HepG2 (cell line): ENCODE results near the gene GBP2. TPM values are rescaled to one million over a fixed set of nuclear protein-coding genes. Genes with fewer than 3 reads are reported as not detected.
A peak's percentile ranks its signal among the peaks of the same experiment; 100 is the strongest.

ENCODE experiments used
- ATAC-seq: fragments of 200-7000 bp; cut with Tn5 transposase; 3 replicates; pipeline ENCODE4 v1.9.1; 2020; ENCODE audit warnings: mild to moderate bottlenecking, moderate library complexity
- BruUV-seq: library from RNA; stranded (reverse); fragments of 400-500 nt; replicated peaks from 2 replicates; lab custom pipeline; 2021; lab: Mats Ljungman, UMichigan
- CTCF ChIA-PET: fragments of 300-600 bp; formaldehyde crosslinking; extraction: SDS; loops from one replicate; lab custom pipeline; 2021; ENCODE audit warnings: low total read pairs, inconsistent platforms, low intra/inter-chr PET ratio; lab: Yijun Ruan, JAX
- POLR2A ChIA-PET: fragments of 350-600 bp; sonication (Branson Sonifier 250); formaldehyde crosslinking; loops from one replicate; lab custom pipeline; 2020; ENCODE audit warnings: antibody characterized with exemption, inconsistent platforms; lab: Yijun Ruan, JAX
- DNase-seq: peaks from one replicate; pipeline ENCODE4 v3.0.0-alpha.2; 2015; ENCODE audit warnings: low spot score
- FAIRE-seq: peaks from 3 replicates; lab custom pipeline; 2011; peaks lifted over from hg19 to GRCh38; lab: Jason Lieb, UNC
- H2AFZ ChIP-seq: one replicate; pipeline ENCODE4 v1.6.1; 2011; ENCODE audit warnings: low read length, inconsistent platforms
- H3K27ac ChIP-seq: fragments of 300-600 bp; 3 replicates; pipeline ENCODE4 v1.8.0; 2011; ENCODE audit warnings: mixed run types, mild to moderate bottlenecking, mixed read lengths, low read length, inconsistent platforms; ENCODE audit not compliant: insufficient read depth; ENCODE audit errors: extremely low read length
- H3K27me3 ChIP-seq, 2 experiments: fragments of 200-600 bp in 1 of 2; 2 replicates in 1 of 2; 3 replicates in 1 of 2; pipeline versions ENCODE4 v1.6.0 to v1.8.0; 2011; ENCODE audit warnings: low read length in 2 of 2, mild to moderate bottlenecking in 2 of 2, moderate library complexity in 2 of 2, inconsistent platforms in 1 of 2; ENCODE audit not compliant: insufficient read depth in 2 of 2, control insufficient read depth in 1 of 2
- H3K36me3 ChIP-seq, 2 experiments: fragments of 200-600 bp in 1 of 2; replicated peaks in 1 of 2; 2 replicates in 1 of 2; 3 replicates in 1 of 2; pipeline versions ENCODE4 v1.5.1 to v1.8.0; 2011; ENCODE audit warnings: low read length in 2 of 2, inconsistent platforms in 1 of 2; ENCODE audit not compliant: insufficient read depth in 2 of 2, control insufficient read depth in 1 of 2
- H3K4me1 ChIP-seq: 2 replicates; pipeline ENCODE4 v1.5.1; 2012; ENCODE audit warnings: low read length, inconsistent platforms; ENCODE audit not compliant: insufficient read depth
- H3K4me2 ChIP-seq: 2 replicates; pipeline ENCODE4 v1.6.0; 2011; ENCODE audit warnings: low read depth, low read length, inconsistent platforms
- H3K4me3 ChIP-seq, 3 experiments: fragments of 200-600 bp in 1 of 3; sonication (generic), shearing (Covaris generic) in 1 of 3; replicated peaks in 1 of 3; 2 replicates each; pipeline ENCODE4 v1.5.1; 2011 to 2016; ENCODE audit warnings: low read length in 3 of 3, inconsistent platforms in 2 of 3, low read depth in 2 of 3, mild to moderate bottlenecking in 2 of 3, control low read depth in 1 of 3, mixed read lengths in 1 of 3; ENCODE audit not compliant: insufficient read depth in 1 of 3
- H3K79me2 ChIP-seq: one replicate; pipeline ENCODE4 v1.6.1; 2011; ENCODE audit warnings: low read length, inconsistent platforms; ENCODE audit not compliant: insufficient read depth
- H3K9ac ChIP-seq: 2 replicates; pipeline ENCODE4 v1.6.0; 2011; ENCODE audit warnings: mild to moderate bottlenecking, low read depth, low read length, inconsistent platforms; ENCODE audit not compliant: insufficient read depth
- H3K9me3 ChIP-seq: 2 replicates; pipeline ENCODE4 v1.5.1; 2012; ENCODE audit warnings: mild to moderate bottlenecking, low read length
- H4K20me1 ChIP-seq: 2 replicates; pipeline ENCODE4 v1.6.0; 2011; ENCODE audit warnings: inconsistent platforms, mild to moderate bottlenecking, low read length, moderate library complexity; ENCODE audit not compliant: insufficient read depth
- CREB1 ChIP-seq, 2 experiments: fragments of 450-650 bp in 1 of 2; IDR thresholded peaks; 2 replicates each; pipeline ENCODE4 v1.6.1; 2016 to 2017; ENCODE audit warnings: control low read depth in 1 of 2, mild to moderate bottlenecking in 1 of 2, missing compliant biosample characterization in 1 of 2, missing genetic modification characterization in 1 of 2
- HMG20A ChIP-seq: IDR thresholded peaks from 2 replicates; pipeline ENCODE4 v1.6.1; 2016; ENCODE audit warnings: borderline replicate concordance
- JARID2 ChIP-seq: sonication (generic); formaldehyde crosslinking; IDR thresholded peaks from 2 replicates; pipeline ENCODE4 v1.8.1; 2023; ENCODE audit warnings: missing genetic modification reagents, inconsistent platforms; ENCODE audit not compliant: insufficient replicate concordance
- KMT2B ChIP-seq: IDR thresholded peaks from 2 replicates; pipeline ENCODE4 v1.6.1; 2016; ENCODE audit warnings: missing genetic modification reagents, missing compliant biosample characterization
- MED8 ChIP-seq: sonication (generic); formaldehyde crosslinking; IDR thresholded peaks from 2 replicates; pipeline ENCODE4 v1.8.1; 2023; ENCODE audit warnings: mild to moderate bottlenecking, missing genetic modification reagents; ENCODE audit not compliant: insufficient replicate concordance
- NFIB ChIP-seq: sonication (generic); formaldehyde crosslinking; IDR thresholded peaks from 2 replicates; pipeline ENCODE4 v1.9.0; 2021; ENCODE audit warnings: missing genetic modification reagents, mild to moderate bottlenecking, borderline replicate concordance
- SATB2 ChIP-seq: sonication (generic); formaldehyde crosslinking; IDR thresholded peaks from 2 replicates; pipeline ENCODE4 v1.5.0; 2020; ENCODE audit warnings: missing genetic modification reagents
- SMAD9 ChIP-seq: sonication (generic); formaldehyde crosslinking; IDR thresholded peaks from 2 replicates; pipeline ENCODE4 v1.5.1; 2020; ENCODE audit warnings: mild to moderate bottlenecking, missing genetic modification reagents
- U2AF1 ChIP-seq: fragments of 200-400 bp; formaldehyde crosslinking; optimal IDR thresholded peaks from 2 replicates; pipeline ENCODE3; 2017; ENCODE audit warnings: mild to moderate bottlenecking, low read depth, low read length
- ZFX ChIP-seq: sonication (generic); formaldehyde crosslinking; IDR thresholded peaks from 2 replicates; pipeline ENCODE4 v1.4.0; 2020; ENCODE audit warnings: mild to moderate bottlenecking, low read depth, missing genetic modification reagents, moderate library complexity
- ZFY ChIP-seq: sonication (generic); formaldehyde crosslinking; IDR thresholded peaks from 2 replicates; pipeline ENCODE4 v1.4.0; 2020; ENCODE audit warnings: missing genetic modification reagents
- ZNF121 ChIP-seq: sonication (generic); formaldehyde crosslinking; IDR thresholded peaks from 2 replicates; pipeline ENCODE4 v1.5.0; 2020; ENCODE audit warnings: mild to moderate bottlenecking, missing genetic modification reagents
- ZNF136 ChIP-seq: sonication (generic); formaldehyde crosslinking; IDR thresholded peaks from 2 replicates; pipeline ENCODE4 v1.8.1; 2022; ENCODE audit warnings: low read depth, mild to moderate bottlenecking, moderate library complexity, missing genetic modification reagents
- ZNF234 ChIP-seq: sonication (generic); formaldehyde crosslinking; conservative IDR thresholded peaks from 2 replicates; pipeline ENCODE4 v1.5.1; 2020; ENCODE audit warnings: mild to moderate bottlenecking, missing genetic modification reagents
- ZNF317 ChIP-seq: sonication (generic); formaldehyde crosslinking; IDR thresholded peaks from 2 replicates; pipeline ENCODE4 v1.5.0; 2020; ENCODE audit warnings: mild to moderate bottlenecking, missing genetic modification reagents
- ZNF329 ChIP-seq: sonication (generic); formaldehyde crosslinking; IDR thresholded peaks from 2 replicates; pipeline ENCODE4 v1.9.0; 2021; ENCODE audit warnings: low read depth, mild to moderate bottlenecking, missing genetic modification reagents
- ZNF574 ChIP-seq: sonication (generic); formaldehyde crosslinking; IDR thresholded peaks from 2 replicates; pipeline ENCODE4 v1.4.0; 2020; ENCODE audit warnings: missing genetic modification reagents
- ZNF629 ChIP-seq: sonication (generic); formaldehyde crosslinking; conservative IDR thresholded peaks from 2 replicates; pipeline ENCODE4 v1.5.0; 2020; ENCODE audit warnings: missing genetic modification reagents
- ZNF713 ChIP-seq: sonication (generic); formaldehyde crosslinking; IDR thresholded peaks from 2 replicates; pipeline ENCODE4 v1.4.0; 2020; ENCODE audit warnings: mild to moderate bottlenecking, missing genetic modification reagents
- ZNF720 ChIP-seq: sonication (generic); formaldehyde crosslinking; IDR thresholded peaks from 2 replicates; pipeline ENCODE4 v1.4.0; 2020; ENCODE audit warnings: missing genetic modification reagents
- ZNF850 ChIP-seq: sonication (generic); formaldehyde crosslinking; conservative IDR thresholded peaks from 2 replicates; pipeline ENCODE4 v1.9.0; 2021; ENCODE audit warnings: mild to moderate bottlenecking, missing genetic modification reagents
- WGBS: methylation state at CpG from one replicate; pipeline ENCODE4 v1.1.6; 2017; ENCODE audit warnings: low lambda C conversion rate; 5-methylcytosine and 5-hydroxymethylcytosine counted together
- in situ Hi-C: cut with HindIII; loops from 2 replicates; pipeline ENCODE4 v1.10.0; 2017; ENCODE audit warnings: low pct_unique_long_range_greater_than_20kb; ENCODE audit not compliant: extremely low pct_ligation_motif_present
- intact Hi-C: fragments of 100-400 bp; cut with micrococcal nuclease; formaldehyde crosslinking; loops from one replicate; pipeline ENCODE4 v1.10.0; 2022; ENCODE audit not compliant: unreplicated experiment
- polyA plus RNA-seq, 8 experiments: library from polyadenylated mRNA; depleted of rRNA in 3 of 8; stranded (reverse) in 7 of 8; unstranded in 1 of 8; fragments of >200 nt; fragmentation: Illumina TruSeq in 4 of 8; extraction: Trizol in 4 of 8; gene quantifications; 2 replicates each; pipeline versions ENCODE4 v1.2.1 to v1.2.3, GENCODE V29; 2011 to 2016; ENCODE audit warnings: low read depth in 4 of 8, missing spikeins in 1 of 8, mixed read lengths in 1 of 8; ENCODE audit not compliant: insufficient read depth in 1 of 8
- total RNA-seq, 5 experiments: library from RNA; depleted of rRNA; stranded (reverse); fragments of >200 nt; fragmentation: Illumina TruSeq; extraction: Trizol; gene quantifications; 2 replicates each; pipeline ENCODE4 v1.2.3, GENCODE V29; 2016; ENCODE audit warnings: low read depth in 1 of 5
- TF ChIP-seq, protein P1 (sequence below): IDR thresholded peaks from 2 replicates; pipeline ENCODE4 v1.6.1; 2012; ENCODE audit warnings: low read depth, low read length, improper control_type of control experiment

Gene GBP2
- total and polyA plus RNA-seq, 2 of the 13 experiments (the other 11 are each of a cell fraction or from before 2014, with no cell fraction given) = 5.1 to 6.2 TPM

GRCh38 chr1:89125240-89125912 lies 538 bp downstream of the GBP2 start:
- H3K27ac ChIP-seq = peak overlapping the region; percentile 47
- FAIRE-seq (no peak), ATAC-seq (peak; percentile 91), DNase-seq (no peak)
- peak overlapping the region; percentile 71 for H3K9ac ChIP-seq
- no peaks in the 10 kb centered on the region for H4K20me1 ChIP-seq
- no peaks in the 10 kb centered on the region for H3K9me3 ChIP-seq
- peaks cover 27% of the 10 kb centered on the region for H3K4me1 ChIP-seq
- BruUV-seq = TSS peak; percentile 74
- 8% methylated on average over 3 of the region's 3 CpGs for WGBS
- H3K4me3 ChIP-seq = peak overlapping the region; percentile 51 to 61 (median 52)
- peak overlapping the region; percentile 72 for H3K4me2 ChIP-seq
- H3K27me3 ChIP-seq = no peaks in the 10 kb centered on the region
- intact Hi-C loops (no loop called here), in situ Hi-C loops (no loop called here)
- ChIA-PET CTCF (no interaction called here), POLR2A (no interaction called here)
- H2AFZ ChIP-seq = peak overlapping the region; percentile 62
- no peaks in the 10 kb centered on the region for H3K79me2 ChIP-seq
- no peaks in the 10 kb centered on the region for H3K36me3 ChIP-seq
- TF ChIP-seq CREB1 (IDR thresholded peaks at IDR 0.05) = no peak
- TF ChIP-seq CREB1 (CRISPR knock-in tag; IDR thresholded peaks at IDR 0.05) = peak; percentile 7; the same call in 1 of the 2 replicates
- TF ChIP-seq ZNF234 = no peak
- 0 out of 2 replicates have a peak, but pooled peaks have one; percentile 12 for TF ChIP-seq HMG20A (CRISPR knock-in tag)
- no peak for TF ChIP-seq SMAD9
- TF ChIP-seq ZNF850 = no peak
- TF ChIP-seq U2AF1 = no peak
- TF ChIP-seq ZNF329 (CRISPR knock-in tag) = no peak
- no peak for TF ChIP-seq NFIB
- 0 out of 2 replicates have a peak, but pooled peaks have one; percentile 19 for TF ChIP-seq ZNF121
- TF ChIP-seq ZNF136 (CRISPR knock-in tag) = no peak
- TF ChIP-seq ZNF574 (CRISPR knock-in tag) = no peak
- no peak for TF ChIP-seq ZNF317
- no peak for TF ChIP-seq MED8
- TF ChIP-seq ZNF629 (CRISPR knock-in tag) = no peak
- no peak for TF ChIP-seq ZNF713 (CRISPR knock-in tag)
- peak; percentile 52; the same call in 1 of the 2 replicates for TF ChIP-seq ZFX (CRISPR knock-in tag)
- TF ChIP-seq, protein P1, sequence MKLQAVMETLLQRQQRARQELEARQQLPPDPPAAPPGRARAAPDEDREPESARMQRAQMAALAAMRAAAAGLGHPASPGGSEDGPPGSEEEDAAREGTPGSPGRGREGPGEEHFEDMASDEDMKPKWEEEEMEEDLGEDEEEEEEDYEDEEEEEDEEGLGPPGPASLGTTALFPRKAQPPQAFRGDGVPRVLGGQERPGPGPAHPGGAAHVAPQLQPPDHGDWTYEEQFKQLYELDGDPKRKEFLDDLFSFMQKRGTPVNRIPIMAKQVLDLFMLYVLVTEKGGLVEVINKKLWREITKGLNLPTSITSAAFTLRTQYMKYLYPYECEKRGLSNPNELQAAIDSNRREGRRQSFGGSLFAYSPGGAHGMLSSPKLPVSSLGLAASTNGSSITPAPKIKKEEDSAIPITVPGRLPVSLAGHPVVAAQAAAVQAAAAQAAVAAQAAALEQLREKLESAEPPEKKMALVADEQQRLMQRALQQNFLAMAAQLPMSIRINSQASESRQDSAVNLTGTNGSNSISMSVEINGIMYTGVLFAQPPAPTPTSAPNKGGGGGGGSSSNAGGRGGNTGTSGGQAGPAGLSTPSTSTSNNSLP = 0 out of 2 replicates have a peak, but pooled peaks have one; percentile 12
- TF ChIP-seq ZNF720 (CRISPR knock-in tag) = no peak
- TF ChIP-seq KMT2B (CRISPR knock-in tag) = no peak
- no peak for TF ChIP-seq SATB2 (CRISPR knock-in tag)
- peak; percentile 62 for TF ChIP-seq ZFY
- no peak for TF ChIP-seq JARID2 (CRISPR knock-in tag)
